ENCODE data around the gene AGTR2. TPM values are rescaled to one million over a fixed set of nuclear protein-coding genes. Genes with fewer than 3 reads are reported as not detected.

The AGTR2 gene
- total and polyA plus RNA-seq, 2 experiments from 2014 or later = not detected

- Mint-ChIP-seq H3K27me3 (ENCODE audit: insufficient read depth, low read depth, poor library complexity) (no peaks in the 10 kb centered on the region), H3K36me3 (ENCODE audit: low read depth) (no peaks in the 10 kb centered on the region), H3K9me3 (no peaks in the 10 kb centered on the region), H3K27ac (no peak overlapping the region), H3K4me1 (no peaks in the 10 kb centered on the region), H3K4me3 (no peak overlapping the region)
- Histone ChIP-seq H3K4me3 (no peak overlapping the region), H4K20me1 (replicated peaks; ENCODE audit: insufficient read depth) (no peaks in the 10 kb centered on the region), H3K36me3 (ENCODE audit: insufficient read depth) (no peaks in the 10 kb centered on the region), H3F3A (replicated peaks; ENCODE audit: low read depth) (no peaks in the 10 kb centered on the region), H3K9me2 (ENCODE audit: insufficient read depth) (no peaks in the 10 kb centered on the region), H3K27ac (ENCODE audit: low read depth) (no peak overlapping the region), H2AFZ (no peak overlapping the region), H3K27me3 (ENCODE audit: insufficient read depth) (no peaks in the 10 kb centered on the region), H3K4me2 (no peak overlapping the region), H3K4me1 (ENCODE audit: insufficient read depth) (no peaks in the 10 kb centered on the region), H3K79me2 (replicated peaks; ENCODE audit: insufficient read depth) (no peaks in the 10 kb centered on the region)
- ATAC-seq (no peak), DNase-seq (ENCODE audit: low spot score) (no peak)
- TF ChIP-seq POLR2AphosphoS5 (IDR thresholded peaks at IDR 0.05; ENCODE audit: low read depth) (no peak), EZH2 (IDR thresholded peaks at IDR 0.05; ENCODE audit: low read depth, unreplicated experiment) (no peak), REST (IDR thresholded peaks at IDR 0.05; ENCODE audit: unreplicated experiment) (no peak), ZNF114 (CRISPR knock-in tag; IDR thresholded peaks at IDR 0.05) (no peak), JUNB (IDR thresholded peaks at IDR 0.05; ENCODE audit: unreplicated experiment) (no peak), NANOG (IDR thresholded peaks at IDR 0.05; ENCODE audit: borderline replicate concordance) (no peak)
These were observed 10.8 kb downstream of the AGTR2 start for GRCh38 chrX:116181300-116181699.

- H3K36me3 Mint-ChIP-seq (ENCODE audit: low read depth) = no peaks in the 10 kb centered on the region
- no peaks in the 10 kb centered on the region for H3K4me1 Mint-ChIP-seq
- DNase-seq (ENCODE audit: low spot score) = no peak
- no peaks in the 10 kb centered on the region for H3K36me3 ChIP-seq (ENCODE audit: insufficient read depth)
- H3K79me2 ChIP-seq (replicated peaks; ENCODE audit: insufficient read depth) = no peaks in the 10 kb centered on the region
- no peaks in the 10 kb centered on the region for H3K4me1 ChIP-seq (ENCODE audit: insufficient read depth)
- H3K27me3 ChIP-seq (ENCODE audit: insufficient read depth) = no peaks in the 10 kb centered on the region
- ATAC-seq = no peak
- H3K9me2 ChIP-seq (ENCODE audit: insufficient read depth) = no peaks in the 10 kb centered on the region
- H3K4me3 Mint-ChIP-seq = no peak overlapping the region
- H3K27ac ChIP-seq (ENCODE audit: low read depth) = no peak overlapping the region
- peaks cover 10% of the 10 kb centered on the region; the same call in 2 of the 3 replicates for H3K9me3 Mint-ChIP-seq
- no peaks in the 10 kb centered on the region for H4K20me1 ChIP-seq (replicated peaks; ENCODE audit: insufficient read depth)
- no peak overlapping the region for H3K27ac Mint-ChIP-seq
- no peak overlapping the region for H2AFZ ChIP-seq
- H3F3A ChIP-seq (replicated peaks; ENCODE audit: low read depth) = no peaks in the 10 kb centered on the region
- H3K4me2 ChIP-seq = no peak overlapping the region
- no peaks in the 10 kb centered on the region for H3K27me3 Mint-ChIP-seq (ENCODE audit: insufficient read depth, low read depth, poor library complexity)
- H3K4me3 ChIP-seq = no peak overlapping the region
- no peak for TF ChIP-seq ZNF462 (CRISPR knock-in tag; IDR thresholded peaks at IDR 0.05)
- no peak for TF ChIP-seq REST (IDR thresholded peaks at IDR 0.05; ENCODE audit: unreplicated experiment)
- no peak for TF ChIP-seq CREB1 (CRISPR knock-in tag; IDR thresholded peaks at IDR 0.05; ENCODE audit: low read depth)
These were observed 14.6 kb downstream of the AGTR2 start for GRCh38 chrX:116185163-116185562.

Measured in GM23338 (cell line).